A549 (cell line): ENCODE results near the gene MARCHF11. TPM values are rescaled to one million over a fixed set of nuclear protein-coding genes. Genes with fewer than 3 reads are reported as not detected.

Experiments used
- ATAC-seq, 2 experiments: fragments of 200-7000 bp in 1 of 2; fragments of >200 bp in 1 of 2; cut with Nextera tagmentation in 1 of 2; cut with Tn5 transposase in 1 of 2; 3 replicates each; pipeline versions ENCODE4 v1.8.0 to v1.9.1; 2018 to 2020; ENCODE audit warnings: mild to moderate bottlenecking in 1 of 2, moderate library complexity in 1 of 2
- CTCF ChIA-PET: fragments of 300-600 bp; sonication (Branson Sonifier 250); formaldehyde crosslinking; extraction: SDS; loops from one replicate; lab custom pipeline; 2021; ENCODE audit warnings: antibody characterized with exemption, inconsistent platforms; lab: Yijun Ruan, JAX
- POLR2A ChIA-PET: fragments of 350-600 bp; formaldehyde crosslinking; extraction: SDS; loops from one replicate; lab custom pipeline; 2021; ENCODE audit warnings: antibody characterized with exemption, inconsistent platforms; lab: Yijun Ruan, JAX
- DNase-seq, 2 experiments: peaks; one replicate each; pipeline versions ENCODE4 v3.0.0 to v3.0.0-alpha.2; 2011 to 2016; ENCODE audit warnings: low read depth in 1 of 2, low spot score in 1 of 2
- FAIRE-seq: peaks from 2 replicates; lab custom pipeline; 2011; peaks lifted over from hg19 to GRCh38; lab: Jason Lieb, UNC
- H3K27ac ChIP-seq, 2 experiments: fragments of >200 bp; sonication (Bioruptor Twin); formaldehyde crosslinking; 3 replicates each; pipeline ENCODE4 v1.5.1; 2016 to 2017
- H3K4me1 ChIP-seq: fragments of >200 bp; sonication (Bioruptor Twin); formaldehyde crosslinking; 3 replicates; pipeline ENCODE4 v1.6.1; 2016
- H3K4me2 ChIP-seq: fragments of >200 bp; sonication (Bioruptor Twin); formaldehyde crosslinking; 3 replicates; pipeline ENCODE4 v1.6.1; 2016
- H3K4me3 ChIP-seq: fragments of >200 bp; sonication (Bioruptor Twin); formaldehyde crosslinking; 3 replicates; pipeline ENCODE4 v1.5.1; 2016
- H3K9me3 ChIP-seq: fragments of >200 bp; sonication (Bioruptor Twin); formaldehyde crosslinking; 3 replicates; pipeline ENCODE4 v1.6.1; 2016
- ATOH8 ChIP-seq: fragments of 250-450 bp; sonication (Bioruptor Pico); IDR thresholded peaks from 2 replicates; pipeline ENCODE4 v1.5.0; 2020; ENCODE audit warnings: low read depth, mild to moderate bottlenecking, moderate library complexity
- CBX2 ChIP-seq: fragments of 200-600 bp; sonication (generic); IDR thresholded peaks from 2 replicates; pipeline ENCODE4 v1.6.1; 2016; ENCODE audit warnings: low read depth, mild to moderate bottlenecking, borderline replicate concordance
- CHD4 ChIP-seq: fragments of 200-600 bp; sonication (generic); IDR thresholded peaks from 2 replicates; pipeline ENCODE4 v1.6.1; 2016; ENCODE audit warnings: antibody characterized with exemption, mild to moderate bottlenecking, borderline replicate concordance
- EHF ChIP-seq: fragments of 250-450 bp; sonication (Bioruptor Pico); IDR thresholded peaks from 2 replicates; pipeline ENCODE4 v1.5.0; 2020; ENCODE audit warnings: mild to moderate bottlenecking
- FOSL2 ChIP-seq, 2 experiments: fragments of 450-650 bp in 1 of 2; fragments of >200 bp in 1 of 2; sonication (Bioruptor Twin) in 1 of 2; formaldehyde crosslinking; IDR thresholded peaks; 2 replicates each; pipeline versions ENCODE4 v1.5.0 to v1.6.1; 2016 to 2020; ENCODE audit warnings: mild to moderate bottlenecking in 1 of 2, moderate library complexity in 1 of 2
- FOXS1 ChIP-seq: fragments of 250-450 bp; sonication (Bioruptor Pico); IDR thresholded peaks from 2 replicates; pipeline ENCODE4 v1.5.0; 2020; ENCODE audit warnings: mild to moderate bottlenecking, moderate library complexity
- HEYL ChIP-seq: fragments of 250-450 bp; sonication (Bioruptor Pico); IDR thresholded peaks from 2 replicates; pipeline ENCODE4 v1.8.0; 2021; ENCODE audit warnings: mild to moderate bottlenecking, moderate library complexity
- HMGXB4 ChIP-seq: fragments of 250-450 bp; sonication (Bioruptor Pico); IDR thresholded peaks from 2 replicates; pipeline ENCODE4 v1.5.0; 2021; ENCODE audit warnings: mild to moderate bottlenecking, moderate library complexity, borderline replicate concordance
- HOXA7 ChIP-seq: fragments of 250-450 bp; sonication (Bioruptor Pico); IDR thresholded peaks from 2 replicates; pipeline ENCODE4 v1.5.0; 2020; ENCODE audit warnings: mild to moderate bottlenecking, moderate library complexity
- HOXB13 ChIP-seq: fragments of 250-450 bp; sonication (Bioruptor Pico); IDR thresholded peaks from 2 replicates; pipeline ENCODE4 v1.5.0; 2020; ENCODE audit warnings: low read depth, mild to moderate bottlenecking, moderate library complexity
- MAFK ChIP-seq: fragments of 450-650 bp; IDR thresholded peaks from 2 replicates; pipeline ENCODE4 v1.6.1; 2014; ENCODE audit not compliant: partially characterized antibody
- MYC ChIP-seq: IDR thresholded peaks from 2 replicates; pipeline ENCODE4 v1.6.1; 2012; ENCODE audit warnings: mild to moderate bottlenecking, inconsistent platforms, low read length, improper control_type of control experiment, borderline replicate concordance
- NFE2L2 ChIP-seq: fragments of 150-350 bp; conservative IDR thresholded peaks from 2 replicates; pipeline ENCODE4 v1.6.1; 2014; ENCODE audit warnings: low read length
- NPAS2 ChIP-seq: fragments of 250-450 bp; sonication (Bioruptor Pico); IDR thresholded peaks from 2 replicates; pipeline ENCODE4 v1.8.0; 2022; ENCODE audit warnings: mild to moderate bottlenecking, moderate library complexity, borderline replicate concordance
- POLR2A ChIP-seq: IDR thresholded peaks from 2 replicates; pipeline ENCODE4 v1.6.1; 2012; ENCODE audit warnings: mild to moderate bottlenecking, low read length
- POLR2AphosphoS2 ChIP-seq: conservative IDR thresholded peaks from 2 replicates; pipeline ENCODE4 v1.6.1; 2012; ENCODE audit warnings: low read length, improper control_type of control experiment, inconsistent platforms
- RARB ChIP-seq: fragments of 250-450 bp; sonication (Bioruptor Pico); IDR thresholded peaks from 2 replicates; pipeline ENCODE4 v1.8.0; 2021; ENCODE audit warnings: mild to moderate bottlenecking, moderate library complexity
- SMC3 ChIP-seq: fragments of >200 bp; sonication (Bioruptor Twin); formaldehyde crosslinking; IDR thresholded peaks from 3 replicates; pipeline ENCODE4 v1.6.1; 2018; ENCODE audit warnings: inconsistent platforms
- TFCP2L1 ChIP-seq: fragments of 250-450 bp; sonication (Bioruptor Pico); IDR thresholded peaks from 2 replicates; pipeline ENCODE4 v1.5.0; 2021; ENCODE audit warnings: mild to moderate bottlenecking
- TP53 ChIP-seq: fragments of 250-450 bp; sonication (Bioruptor Pico); IDR thresholded peaks from 2 replicates; pipeline ENCODE4 v1.5.0; 2021; ENCODE audit warnings: mild to moderate bottlenecking, moderate library complexity
- ZC3H11A ChIP-seq: fragments of 450-650 bp; IDR thresholded peaks from 2 replicates; pipeline ENCODE4 v1.6.1; 2014; ENCODE audit warnings: antibody characterized with exemption, mild to moderate bottlenecking
- ZFP36 ChIP-seq: fragments of 450-650 bp; IDR thresholded peaks from 2 replicates; pipeline ENCODE4 v1.6.1; 2014; ENCODE audit warnings: borderline replicate concordance; ENCODE audit not compliant: partially characterized antibody
- WGBS: methylation state at CpG from one replicate; pipeline ENCODE4 v1.1.6; 2017; ENCODE audit errors: missing lambda C conversion rate; 5-methylcytosine and 5-hydroxymethylcytosine counted together
- polyA plus RNA-seq, 4 experiments: library from polyadenylated mRNA; depleted of rRNA in 3 of 4; stranded (reverse); fragments of >200 nt; fragmentation: RNase III in 1 of 4; extraction: RNeasy Plus Mini Kit Qiagen cat#74134 plus additional on column Dnase treatment in 1 of 4; gene quantifications; 2 replicates in 3 of 4; 3 replicates in 1 of 4; pipeline ENCODE4 v1.2.3, GENCODE V29; 2011 to 2017
- TF ChIP-seq, protein P1 (sequence below): IDR thresholded peaks from 2 replicates; pipeline ENCODE4 v1.6.1; 2012; ENCODE audit warnings: low read depth, borderline replicate concordance

MARCHF11 gene
- polyA plus RNA-seq, 2 of the 4 experiments (the other 2 are of a cell fraction) = not detected

DNA sequence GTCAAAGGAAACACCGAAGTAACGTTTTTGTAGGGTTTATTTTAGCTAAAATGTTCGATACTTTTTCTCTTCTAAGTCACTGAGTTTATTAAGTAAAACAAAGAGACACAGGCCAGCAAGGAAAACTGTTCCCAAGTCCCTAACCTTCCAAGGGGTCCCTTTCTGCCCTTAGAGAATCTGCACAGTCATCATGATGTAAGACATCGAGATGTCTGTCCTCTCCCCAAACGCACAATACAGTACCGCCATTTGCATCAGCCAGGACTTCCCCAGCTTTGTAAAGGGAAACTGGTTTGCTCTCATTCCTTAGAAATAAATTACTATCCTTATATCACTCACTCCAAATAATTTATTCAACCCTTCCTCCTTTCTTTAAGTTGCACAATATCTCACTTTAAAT is 89.3 kb downstream of the MARCHF11 start:
- ChIA-PET CTCF (no interaction called here), POLR2A (no interaction called here)
- Histone ChIP-seq H3K9me3 (no peaks in the 10 kb centered on the region), H3K27ac (no peak overlapping the region), H3K4me1 (no peaks in the 10 kb centered on the region), H3K4me2 (no peak overlapping the region), H3K4me3 (no peak overlapping the region)
- FAIRE-seq (no peak), DNase-seq (no peak), ATAC-seq (no peak)
- TF ChIP-seq, protein P1, sequence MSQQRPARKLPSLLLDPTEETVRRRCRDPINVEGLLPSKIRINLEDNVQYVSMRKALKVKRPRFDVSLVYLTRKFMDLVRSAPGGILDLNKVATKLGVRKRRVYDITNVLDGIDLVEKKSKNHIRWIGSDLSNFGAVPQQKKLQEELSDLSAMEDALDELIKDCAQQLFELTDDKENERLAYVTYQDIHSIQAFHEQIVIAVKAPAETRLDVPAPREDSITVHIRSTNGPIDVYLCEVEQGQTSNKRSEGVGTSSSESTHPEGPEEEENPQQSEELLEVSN = no peak
- TF ChIP-seq CHD4 (no peak), MAFK (peak; percentile 50), NFE2L2 (peak; percentile 60; the same call in 1 of the 2 replicates)
- 35% methylated on average over 6 of the region's 6 CpGs for WGBS

DNA sequence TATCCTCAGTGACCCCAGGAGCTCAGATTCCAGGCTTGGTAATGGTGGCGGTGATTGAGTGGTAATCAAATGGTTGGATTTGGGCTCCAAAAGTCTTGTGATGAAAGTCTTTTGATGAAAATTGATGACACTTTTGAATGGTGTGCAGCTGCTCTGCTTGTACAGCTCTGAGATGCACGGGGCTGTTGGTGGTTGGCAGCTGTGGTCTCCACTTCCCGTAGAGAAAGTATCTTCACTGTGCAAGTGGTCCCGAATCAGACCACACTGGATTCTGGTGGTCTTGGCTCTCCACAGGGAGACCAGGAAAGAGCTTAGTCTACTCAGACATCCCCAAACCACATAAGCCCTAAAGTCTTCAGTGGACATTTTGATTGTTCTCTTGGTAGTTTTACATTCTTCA is 96.6 kb downstream of the MARCHF11 start:
- CTCF ChIA-PET = no interaction called here
- ATAC-seq (no peak), FAIRE-seq (no peak), DNase-seq (no peak)
- TF ChIP-seq NFE2L2 (no peak), TFCP2L1 (CRISPR knock-in tag) (no peak), FOXS1 (CRISPR knock-in tag) (no peak), NPAS2 (CRISPR knock-in tag) (no peak), MAFK (no peak), RARB (no peak), POLR2AphosphoS2 (no peak), POLR2A (no peak), EHF (CRISPR knock-in tag) (no peak), SMC3 (no peak), HOXA7 (CRISPR knock-in tag) (no peak)
- WGBS = 20% methylated on average over 4 of the region's 4 CpGs
- POLR2A ChIA-PET = no interaction called here
- Histone ChIP-seq H3K9me3 (no peaks in the 10 kb centered on the region), H3K4me1 (no peaks in the 10 kb centered on the region), H3K4me3 (no peak overlapping the region), H3K4me2 (no peak overlapping the region), H3K27ac (no peak overlapping the region)

- H3K4me2 ChIP-seq = no peak overlapping the region
- ATAC-seq (no peak), FAIRE-seq (no peak), DNase-seq (no peak)
- no peak overlapping the region for H3K27ac ChIP-seq
- H3K4me3 ChIP-seq = no peak overlapping the region
- TF ChIP-seq NPAS2 (CRISPR knock-in tag) = no peak
- no peak for TF ChIP-seq HOXB13 (CRISPR knock-in tag)
- no peak for TF ChIP-seq ZFP36
- TF ChIP-seq HMGXB4 (CRISPR knock-in tag) = no peak
- no peak for TF ChIP-seq MYC
- no peak for TF ChIP-seq CHD4
- no peak for TF ChIP-seq TP53
- H3K9me3 ChIP-seq = no peaks in the 10 kb centered on the region
- WGBS = 39% methylated on average over 7 of the region's 7 CpGs
- CTCF ChIA-PET = interaction anchor here (0.8 kb wide), 1 partner anchor 35 kb away, joined by 3 read pairs; no protein-coding TSS in a partner anchor
- H3K4me1 ChIP-seq = no peaks in the 10 kb centered on the region
- POLR2A ChIA-PET = no interaction called here
These were observed 97.5 kb downstream of the MARCHF11 start for GRCh38 chr5:16082053-16082452.

DNA sequence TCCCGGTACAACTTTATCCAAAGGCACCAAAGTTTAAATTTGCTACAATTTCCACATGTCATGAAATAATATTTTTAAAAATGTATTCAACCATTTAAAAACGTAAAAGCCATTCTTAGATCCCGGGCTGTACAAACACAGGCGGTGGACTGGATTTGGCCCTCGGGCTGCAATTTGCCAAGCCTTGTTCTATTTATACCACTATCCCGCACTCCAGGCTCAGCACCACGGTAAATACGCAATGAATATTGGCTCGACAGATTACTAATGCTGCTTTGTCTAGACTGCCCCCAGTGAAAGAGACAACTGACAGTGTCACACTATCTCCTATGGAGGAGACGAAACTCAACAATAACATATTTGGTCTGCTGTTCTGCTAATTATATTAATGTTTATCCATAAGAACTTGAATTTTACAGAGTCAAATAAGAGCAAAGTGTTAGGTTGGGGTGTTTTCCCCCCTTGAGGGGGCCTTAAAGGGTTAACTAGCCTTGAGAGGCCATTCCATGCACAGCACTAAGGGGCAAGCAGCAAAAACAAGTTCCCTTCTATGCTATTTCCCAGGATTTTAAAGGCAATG is 98.1 kb downstream of the MARCHF11 start:
- no peak for DNase-seq
- 23% methylated on average over 10 of the region's 10 CpGs for WGBS
- no peak for ATAC-seq
- Histone ChIP-seq H3K4me2 (no peak overlapping the region), H3K4me3 (no peak overlapping the region), H3K27ac (no peak overlapping the region), H3K4me1 (no peaks in the 10 kb centered on the region), H3K9me3 (no peaks in the 10 kb centered on the region)
- no peak for FAIRE-seq
- CTCF ChIA-PET = no interaction called here
- POLR2A ChIA-PET = no interaction called here
- no peak for TF ChIP-seq ZC3H11A
- TF ChIP-seq NPAS2 (CRISPR knock-in tag) = no peak
- no peak for TF ChIP-seq HEYL (CRISPR knock-in tag)
- TF ChIP-seq ATOH8 (CRISPR knock-in tag) = no peak
- no peak for TF ChIP-seq FOSL2 (IDR thresholded peaks at IDR 0.05)
- no peak for TF ChIP-seq FOSL2 (CRISPR knock-in tag; IDR thresholded peaks at IDR 0.05)
- TF ChIP-seq POLR2AphosphoS2 = no peak
- no peak for TF ChIP-seq RARB
- TF ChIP-seq CBX2 = no peak
